Heart left ventricle (tissue), 16 donors: ENCODE results near the gene IMMP2L. TPM values are rescaled to one million over a fixed set of nuclear protein-coding genes. Genes with fewer than 3 reads are reported as not detected.

Experiments
- ATAC-seq, 4 donors: fragments of 200-7000 bp; cut with Tn5 transposase; one replicate each; pipeline ENCODE4 v1.9.1; 2020 to 2022; ENCODE audit warnings: moderate library complexity in 4 of 4, mild to moderate bottlenecking in 3 of 4, moderate number of reproducible peaks in 1 of 4
- DNase-seq, 5 donors: peaks; one replicate each; pipeline ENCODE4 v3.0.0-alpha.2; 2020
- H3K27ac ChIP-seq, 12 donors: fragments of 200-600 bp; sonication (generic) in 4 of 12; one replicate each; pipeline versions ENCODE4 v1.5.0 to v1.8.0; 2016 to 2022; ENCODE audit warnings: mild to moderate bottlenecking in 2 of 12
- H3K27me3 ChIP-seq, 9 donors: fragments of 200-600 bp; sonication (generic) in 2 of 9; one replicate each; pipeline versions ENCODE4 v1.5.1 to v1.8.0; 2016 to 2022; ENCODE audit warnings: mild to moderate bottlenecking in 3 of 9
- H3K36me3 ChIP-seq, 9 donors: fragments of 200-600 bp; sonication (generic) in 2 of 9; one replicate each; pipeline versions ENCODE4 v1.5.0 to v1.8.0; 2018 to 2022; ENCODE audit warnings: mild to moderate bottlenecking in 2 of 9
- H3K4me1 ChIP-seq, 12 donors: fragments of 200-600 bp; sonication (generic) in 4 of 12; one replicate each; pipeline versions ENCODE4 v1.5.0 to v1.8.0; 2016 to 2022; ENCODE audit warnings: mild to moderate bottlenecking in 3 of 12
- H3K4me3 ChIP-seq, 12 donors: fragments of 200-600 bp; sonication (generic) in 4 of 12; one replicate each; pipeline versions ENCODE4 v1.5.0 to v1.8.0; 2017 to 2022; ENCODE audit warnings: mild to moderate bottlenecking in 9 of 12, moderate library complexity in 4 of 12
- H3K9me3 ChIP-seq, 12 donors: fragments of 200-600 bp; sonication (generic) in 4 of 12; one replicate each; pipeline versions ENCODE4 v1.5.0 to v1.8.0; 2016 to 2022; ENCODE audit warnings: mild to moderate bottlenecking in 1 of 12
- CTCF ChIP-seq, 12 donors: fragments of 200-600 bp; sonication (generic) in 4 of 12; IDR thresholded peaks; one replicate each; pipeline versions ENCODE4 v1.5.0 to v1.8.0; 2018 to 2022; ENCODE audit warnings: antibody characterized with exemption in 12 of 12, mild to moderate bottlenecking in 5 of 12
- POLR2A ChIP-seq, 2 donors: fragments of 450-650 bp; IDR thresholded peaks; one replicate each; pipeline ENCODE4 v1.6.1; 2017; ENCODE audit warnings: antibody characterized with exemption in 2 of 2, mild to moderate bottlenecking in 2 of 2, moderate library complexity in 2 of 2
- WGBS, 4 donors: extraction: QIAGEN DNeasy Blood & Tissue Kit in 2 of 4; methylation state at CpG; one replicate each; pipeline versions ENCODE4 v1.1.5 to v1.1.7; 2013 to 2018; 5-methylcytosine and 5-hydroxymethylcytosine counted together
- intact Hi-C, 10 donors: fragments of 100-400 bp; cut with DNase I; formaldehyde crosslinking; loops; one replicate each; pipeline versions ENCODE4 v1.11.1 to v1.14.2; 2022
- polyA plus RNA-seq, 2 donors: library from polyadenylated mRNA; stranded (reverse); fragments of 200-250 nt; gene quantifications; one replicate each; pipeline ENCODE4 v1.2.3, GENCODE V29; 2013
- total RNA-seq, 9 donors: library from RNA; depleted of rRNA in 2 of 9; stranded (reverse); fragments of >200 nt in 2 of 9; fragmentation: NEBNext Ultra II Directional in 3 of 9; extraction: Animal tissue kit (Norgen Biotek cat#: 25700) in 3 of 9; gene quantifications; one replicate each; pipeline versions ENCODE4 v1.1.0 to v1.2.4, GENCODE V29; 2016 to 2023
- donor health status: ischemic (EF 13 %, LVEDD 7.1; RV severe dilation, severe dysfunction).
- donor health status: healthy with polysubstance abuse.
- donor health status: DM: no; HTN: yes; CAD: no.
- donor health status: DM: no; HTN: no; CAD: no.
- donor health status: ischemic (EF 25% LVEDD 6.9; RV normal size, moderate dysfunction).
- donor health status: ischemic (EF 25% LVEDD 5.7; RV mildly dilated, moderate dysfunction).
- donor health status: healthy.
- donor health status: DM: yes; HTN: yes; CAD: no.
- donor health status: ischemic (EF 35%, LVEDD 5.7; RV mildly dilated, moderate dysfunction).
- donor health status: nonischemic (EF 11% LVEDD 7.7; RV severe dilation, severe dysfunction).
- donor health status: DM: yes; HTN: yes; CAD: no.
- donor health status: PGD.
- donor health status: ischemic (EF 29% LVEDD 5.4; RV normal size, mild dysfunction).
- donor health status: nonischemic (EF 23%, LVEDD 6.1; RV moderate dilation, normal function).

Gene IMMP2L
- total and polyA plus RNA-seq, 11 donors, result 5.1 to 17.2 (median 15.9) TPM

- no peak overlapping the region for H3K4me3 ChIP-seq
- DNase-seq, result no peak
- no peak overlapping the region for H3K27ac ChIP-seq
- intact Hi-C loops, result no loop called here
- no peaks in the 10 kb centered on the region for H3K36me3 ChIP-seq
- ATAC-seq, result no peak
- H3K4me1 ChIP-seq, result no peaks in the 10 kb centered on the region
- H3K27me3 ChIP-seq, result no peaks in the 10 kb centered on the region
- H3K9me3 ChIP-seq, result no peaks in the 10 kb centered on the region
- WGBS, 4 donors, result 90 to 93% (median 93%) methylated on average over 6 of the region's 6 CpGs
- no peak for TF ChIP-seq CTCF (IDR thresholded peaks at IDR 0.05)
- TF ChIP-seq POLR2A (IDR thresholded peaks at IDR 0.05), result no peak
Observed at GRCh38 chr7:111147708-111148533, 414.4 kb downstream of the IMMP2L start.

- H3K27me3 ChIP-seq, result no peaks in the 10 kb centered on the region
- intact Hi-C loops, result no loop called here
Observed at GRCh38 chr7:111146136-111146535, 416.2 kb downstream of the IMMP2L start.

GRCh38 chr7:111145472-111145871 lies 416.8 kb downstream of the IMMP2L start:
- ATAC-seq (no peak), DNase-seq (no peak)
- intact Hi-C loops, result no loop called here
- Histone ChIP-seq H3K4me3 (no peak overlapping the region), H3K4me1 (peaks cover 0 to 3% (median 0%) of the 10 kb centered on the region in 12 donors), H3K27me3 (no peaks in the 10 kb centered on the region), H3K9me3 (no peaks in the 10 kb centered on the region), H3K36me3 (no peaks in the 10 kb centered on the region), H3K27ac (no peak overlapping the region)
- WGBS, 4 donors, result 95 to 98% (median 97%) methylated on average over 2 of the region's 2 CpGs
- TF ChIP-seq POLR2A (IDR thresholded peaks at IDR 0.05), result no peak
- TF ChIP-seq CTCF (IDR thresholded peaks at IDR 0.05), result no peak

More at GRCh38 chr7:111146136-111146535, 416.2 kb downstream of the IMMP2L start:
- no peak for DNase-seq
- H3K9me3 ChIP-seq, result no peaks in the 10 kb centered on the region
- no peaks in the 10 kb centered on the region for H3K4me1 ChIP-seq
- H3K4me3 ChIP-seq, result no peak overlapping the region
- no peaks in the 10 kb centered on the region for H3K36me3 ChIP-seq
- TF ChIP-seq POLR2A (IDR thresholded peaks at IDR 0.05), result no peak
- TF ChIP-seq CTCF (IDR thresholded peaks at IDR 0.05), result no peak
- ATAC-seq, result no peak
- no peak overlapping the region for H3K27ac ChIP-seq

GRCh38 chr7:111140091-111140865 lies 422.0 kb downstream of the IMMP2L start:
- DNase-seq (no peak), ATAC-seq (no peak)
- Histone ChIP-seq H3K4me1 (peaks cover 0 to 35% (median 12%) of the 10 kb centered on the region in 12 donors), H3K27me3 (no peaks in the 10 kb centered on the region), H3K27ac (peak overlapping the region in 3 of 12 donors; percentile 5 to 36 (median 5)), H3K4me3 (no peak overlapping the region), H3K9me3 (no peaks in the 10 kb centered on the region), H3K36me3 (no peaks in the 10 kb centered on the region)
- intact Hi-C loops, result no loop called here
- 77 to 85% (median 82%) methylated on average over 2 of the region's 2 CpGs for WGBS, 4 donors
- TF ChIP-seq CTCF (IDR thresholded peaks at IDR 0.05), result no peak
- no peak for TF ChIP-seq POLR2A (IDR thresholded peaks at IDR 0.05)
